Activated gamma-delta T cell treated with Interleukin-2 at 50 U/mL for 16 hours (primary cell): ENCODE data around the gene NIN.

Experiments used
- DNase-seq: peaks from one replicate; pipeline ENCODE4 v3.0.0-alpha.2; 2020

Gene NIN

DNA sequence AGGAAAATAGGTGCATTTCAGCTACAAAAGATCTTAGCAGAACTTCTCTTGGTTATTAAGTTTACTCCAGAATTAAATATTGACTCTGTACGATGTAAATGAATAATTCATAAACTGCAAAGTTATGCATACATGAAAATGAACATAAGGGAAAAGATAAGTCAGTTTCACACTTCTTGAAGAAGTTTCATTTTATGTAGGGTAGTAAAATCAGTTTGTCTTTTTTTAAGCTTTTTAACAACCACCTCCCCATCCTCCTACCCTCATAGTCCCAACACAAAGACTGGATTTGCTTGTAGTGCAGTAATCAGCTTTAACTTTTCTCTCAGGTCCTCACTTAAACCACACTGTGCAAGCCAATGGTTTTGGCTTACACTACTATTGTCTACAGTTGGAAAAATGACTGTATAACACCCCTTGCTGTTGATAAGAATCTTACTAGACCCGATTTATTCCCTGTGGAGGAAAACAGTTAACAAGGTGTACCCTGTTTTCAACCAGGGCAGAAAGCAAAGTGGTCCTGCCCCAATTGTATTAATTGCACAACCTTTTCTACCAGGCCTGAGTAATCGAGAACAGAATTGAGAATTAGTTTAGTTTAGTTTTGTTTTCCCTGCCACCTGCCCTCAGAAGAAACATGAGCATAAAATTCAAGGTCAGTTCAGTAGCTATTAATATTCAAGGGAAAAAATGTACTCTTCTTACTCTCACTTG lies 44.1 kb downstream of the NIN start:
- DNase-seq = no peak

DNA sequence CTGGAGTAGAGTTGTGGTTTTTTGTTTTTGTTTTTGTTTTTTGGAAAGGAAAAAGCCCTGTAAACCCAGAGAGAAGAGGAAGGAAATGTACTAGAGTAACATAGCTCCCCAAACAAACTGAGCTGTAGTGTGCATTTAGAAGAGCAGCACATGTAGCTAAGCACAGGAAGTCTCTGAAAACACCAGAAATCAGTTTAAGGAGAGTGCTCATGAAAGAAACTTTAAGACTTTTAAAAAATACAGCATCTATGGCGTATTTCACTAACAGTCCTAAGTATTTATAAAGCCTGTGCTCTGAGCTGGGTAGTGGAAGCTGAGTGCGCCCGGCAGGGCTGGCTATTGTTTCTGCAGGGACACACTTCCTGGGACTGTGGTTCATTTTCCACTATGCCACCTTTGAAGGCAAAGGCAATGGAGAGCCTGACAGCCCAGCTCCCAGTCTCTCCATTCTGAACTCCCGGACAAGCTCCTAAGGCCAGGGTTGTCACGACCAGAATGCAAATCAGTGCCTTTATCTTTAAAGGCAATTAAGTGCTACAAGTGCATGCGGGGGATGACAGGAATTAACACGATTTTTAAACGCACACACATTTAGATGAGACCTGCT lies 45.4 kb downstream of the NIN start:
- DNase-seq = no peak

DNA sequence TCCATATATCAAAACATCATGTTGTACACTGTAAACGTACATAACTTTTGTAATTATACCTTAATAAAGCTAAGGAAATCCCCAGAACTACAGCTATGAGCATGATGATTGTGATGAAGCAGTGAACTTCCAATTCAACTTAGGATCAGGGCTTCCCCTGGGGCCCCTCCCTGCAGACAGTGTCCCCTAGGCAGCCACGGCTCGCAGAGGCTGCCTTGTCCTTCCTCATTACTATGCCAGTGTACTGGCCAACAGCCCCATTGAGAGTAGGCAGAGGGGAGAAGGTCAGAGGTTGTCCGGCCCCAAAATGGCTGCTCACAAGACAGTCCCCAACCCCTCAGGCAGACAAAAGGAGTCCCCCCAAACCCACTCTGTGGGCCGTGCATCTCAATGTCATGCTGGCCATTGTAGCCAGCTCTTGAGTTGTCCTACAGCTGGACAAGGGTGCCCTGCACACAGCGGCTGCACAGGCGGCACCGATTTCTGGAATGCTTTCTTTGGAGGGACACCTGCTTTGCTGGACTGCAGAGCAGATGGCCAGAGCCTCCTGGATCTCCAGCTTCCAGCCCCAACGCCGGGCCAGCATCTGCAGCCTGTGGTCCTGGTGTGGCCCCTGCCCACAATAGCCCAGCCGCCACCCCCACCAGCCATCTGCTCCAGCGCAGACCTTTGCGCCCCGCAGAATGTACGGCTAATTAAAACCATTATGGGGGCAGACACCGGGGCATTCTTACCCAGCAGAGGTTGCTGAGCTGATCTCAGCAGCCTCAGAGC lies 46.1 kb downstream of the NIN start:
- DNase-seq = no peak

DNA sequence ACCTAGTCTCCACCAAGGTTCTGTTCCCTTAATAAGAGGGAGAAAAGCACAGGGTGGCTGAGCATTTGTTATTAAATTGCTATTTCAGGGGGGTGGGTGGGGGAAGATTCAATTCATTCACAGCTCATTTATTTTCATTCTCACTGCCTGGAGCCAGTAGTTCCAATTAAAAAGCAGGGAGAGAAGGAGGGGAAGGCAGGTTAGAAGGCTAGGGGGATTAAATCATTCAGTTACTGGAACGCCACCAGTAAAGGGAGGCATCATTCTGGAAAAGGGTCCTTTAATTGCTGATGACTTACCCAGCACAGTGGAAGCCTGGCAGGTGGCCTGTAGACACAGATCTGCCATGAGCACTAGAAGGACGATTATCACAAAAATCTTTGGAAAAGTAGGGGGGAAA lies 47.4 kb downstream of the NIN start:
- DNase-seq = no peak

DNA sequence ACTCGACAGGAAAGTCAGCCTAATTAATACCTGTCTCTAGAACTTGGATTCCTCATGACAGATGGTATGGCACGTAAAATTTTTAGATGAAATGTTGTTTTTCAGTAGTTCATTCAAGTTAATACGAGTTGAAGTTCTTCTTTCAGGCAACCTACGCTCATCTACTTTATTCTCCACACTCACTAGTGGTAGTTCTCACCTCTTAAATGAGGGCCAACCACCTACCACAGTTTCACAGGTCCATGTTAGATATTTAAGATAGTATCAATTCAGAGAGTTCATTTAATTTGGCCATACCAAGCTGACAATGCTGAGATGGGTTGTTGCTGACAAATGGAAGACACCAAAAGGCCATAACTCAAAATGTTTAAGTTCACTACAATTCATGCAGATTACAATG lies 50.6 kb downstream of the NIN start:
- no peak for DNase-seq

DNA sequence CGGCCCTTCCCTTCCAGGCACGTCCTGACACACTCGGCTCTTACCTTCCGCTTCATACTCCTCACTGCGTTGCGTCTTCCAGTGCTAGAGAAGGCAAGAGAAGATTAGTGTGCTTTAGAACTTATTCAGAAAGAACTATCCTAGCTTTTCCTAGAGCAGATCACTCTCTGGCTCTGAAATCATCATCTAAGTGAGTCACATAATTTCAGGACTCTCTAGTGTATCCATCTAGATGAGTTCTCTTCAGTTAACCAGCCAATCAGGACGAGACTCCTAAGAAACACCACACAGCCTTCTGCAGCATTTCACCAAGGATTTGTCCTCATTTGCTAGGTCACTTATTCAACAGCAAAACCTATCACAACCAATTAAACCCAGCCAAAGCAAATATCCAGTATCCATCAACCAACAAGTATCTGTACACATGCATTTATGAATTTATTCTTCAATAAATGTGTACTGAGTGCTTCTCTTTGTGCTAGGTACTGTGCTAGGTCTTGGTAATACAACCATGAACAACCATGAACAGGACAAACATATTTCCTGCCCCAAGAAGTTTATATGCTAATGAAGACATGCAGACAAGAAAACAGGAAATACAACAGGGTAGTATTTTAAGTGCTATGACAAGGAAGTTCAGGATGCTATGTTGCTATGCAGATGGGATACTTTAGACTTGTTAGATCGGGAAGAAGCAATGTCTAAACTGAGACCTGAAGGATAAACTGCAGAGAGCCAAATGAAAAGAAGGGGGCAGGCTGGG lies 52.1 kb downstream of the NIN start:
- no peak for DNase-seq

DNA sequence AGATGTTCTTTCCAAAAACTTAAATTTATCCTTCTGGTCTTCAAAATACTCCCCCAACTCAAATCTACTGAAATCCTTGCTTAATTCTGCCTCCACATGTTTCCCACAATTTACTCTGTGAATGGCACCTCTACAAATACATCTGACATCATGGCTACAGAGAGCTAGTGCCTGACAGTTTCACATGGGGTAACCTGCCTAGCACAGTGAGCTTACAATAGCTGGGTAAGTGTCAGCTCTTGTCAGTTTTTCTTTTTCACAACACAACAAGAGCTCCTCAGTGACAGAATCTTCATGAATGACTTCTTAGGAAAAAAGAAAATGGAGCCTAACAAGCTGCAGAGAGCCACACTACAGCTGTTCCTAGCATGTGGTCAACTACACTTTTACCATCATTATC lies 54.4 kb downstream of the NIN start:
- DNase-seq = no peak

DNA sequence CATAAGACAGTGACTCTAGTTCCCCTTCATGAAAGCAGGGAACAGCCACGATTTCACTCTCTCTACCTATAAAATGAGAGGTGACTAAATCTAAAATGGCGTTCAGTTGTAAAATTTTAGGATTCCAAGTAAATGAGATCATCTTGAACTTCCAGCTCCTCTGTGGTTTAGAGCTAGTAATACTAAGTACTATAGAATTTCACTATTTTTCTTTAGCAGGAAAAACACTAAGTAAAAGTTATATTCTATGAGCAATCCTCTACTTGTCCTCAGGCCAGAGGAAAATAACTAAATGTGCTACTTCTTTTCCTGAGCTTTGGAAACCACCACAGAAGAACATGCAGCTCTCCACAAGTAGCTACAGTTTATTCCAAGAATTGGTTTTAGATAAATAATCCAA lies 55.6 kb downstream of the NIN start:
- no peak for DNase-seq

DNA sequence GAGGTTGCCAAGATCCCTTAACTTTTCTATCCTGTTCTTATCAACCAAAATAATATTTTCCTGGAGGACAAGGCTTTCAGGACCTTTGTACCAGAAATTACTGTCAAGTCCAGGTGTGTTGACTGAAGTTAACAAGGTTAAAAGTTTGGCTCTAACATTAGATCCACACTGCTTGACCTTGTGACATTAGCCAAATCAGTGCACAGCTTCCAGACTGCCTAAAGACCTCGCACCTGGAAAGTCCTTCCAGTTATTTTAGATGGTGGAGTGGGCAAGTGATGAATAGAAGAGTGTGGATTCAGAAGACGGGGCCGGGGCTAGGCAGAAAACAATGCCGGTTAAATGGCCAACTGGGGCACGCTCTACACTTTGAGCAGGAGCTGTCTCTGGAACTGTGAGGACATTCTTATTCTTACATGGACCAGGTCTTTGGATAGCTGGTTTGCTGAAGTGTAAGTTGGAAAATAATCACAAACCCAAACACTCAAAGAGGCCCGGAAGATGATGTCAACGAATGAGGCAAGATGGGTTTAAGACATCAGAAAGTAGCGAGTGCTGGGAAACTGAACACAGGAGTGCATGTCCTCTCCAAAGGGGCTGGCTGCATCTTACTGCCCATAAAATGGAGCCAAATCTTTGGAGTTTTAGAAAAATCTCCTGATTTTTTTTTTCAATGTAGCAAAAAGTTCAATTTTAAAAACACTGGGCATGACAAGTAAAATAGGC lies 56.3 kb downstream of the NIN start:
- no peak for DNase-seq

DNA sequence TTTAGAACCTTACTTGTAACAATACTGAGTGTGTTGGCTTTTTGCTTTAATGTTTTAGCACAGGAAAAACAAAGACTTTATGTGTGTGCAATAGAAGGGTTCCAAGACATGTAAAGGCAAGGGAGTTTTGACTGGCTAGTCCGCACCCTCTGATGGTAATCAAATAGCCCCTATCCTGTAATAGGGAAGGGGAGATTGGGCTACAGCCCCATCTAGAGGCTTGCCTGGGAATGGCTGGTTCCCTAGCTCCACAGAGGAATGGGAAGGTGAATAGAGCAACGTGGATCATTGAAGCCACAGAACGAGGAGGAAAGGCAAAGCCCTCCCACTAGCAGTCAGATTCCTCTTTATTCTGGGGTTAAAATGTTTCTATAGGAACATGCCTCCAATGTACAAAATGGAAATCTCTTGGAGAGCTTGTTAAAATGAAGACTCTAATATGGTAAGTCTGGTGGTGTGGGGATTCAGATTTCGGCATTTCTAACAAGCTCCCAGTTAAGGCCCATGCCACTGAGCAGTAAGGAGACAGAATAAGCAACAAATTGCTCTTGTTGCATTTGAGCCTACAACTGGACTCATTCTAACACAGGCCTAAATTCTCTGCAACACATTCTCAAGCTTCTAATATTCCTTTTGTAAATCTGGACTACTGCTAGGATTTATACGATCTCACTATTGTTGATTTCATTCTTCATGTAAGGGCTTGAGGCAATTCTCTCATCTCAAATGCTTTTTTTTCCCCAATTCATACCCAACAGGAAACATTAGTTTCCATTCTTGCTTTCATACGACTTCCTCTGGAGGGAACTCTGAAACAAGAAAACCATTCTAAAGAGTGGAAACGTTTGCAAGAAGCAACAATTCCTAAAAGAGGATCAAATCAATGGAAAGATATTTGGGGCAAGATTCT lies 57.1 kb downstream of the NIN start:
- DNase-seq = no peak

DNA sequence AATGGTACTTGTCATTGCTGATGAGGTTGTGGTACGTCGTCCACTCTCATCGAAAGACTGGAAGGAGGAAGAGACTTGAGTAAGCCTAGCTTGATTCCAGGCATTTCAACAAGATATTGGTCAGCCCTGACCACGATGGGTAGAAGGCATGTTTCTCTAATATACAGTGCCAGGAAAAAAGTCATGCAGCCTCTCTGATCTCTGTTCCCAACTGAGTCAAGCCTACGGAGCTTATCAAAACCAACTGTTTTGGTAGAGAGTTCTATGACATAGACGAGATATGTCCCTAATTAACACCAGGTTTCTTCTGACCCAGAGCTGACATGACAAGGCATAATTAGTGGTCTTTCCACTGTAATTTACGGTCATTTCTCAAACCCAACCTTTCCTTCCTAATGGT lies 58.5 kb downstream of the NIN start:
- DNase-seq = no peak

DNA sequence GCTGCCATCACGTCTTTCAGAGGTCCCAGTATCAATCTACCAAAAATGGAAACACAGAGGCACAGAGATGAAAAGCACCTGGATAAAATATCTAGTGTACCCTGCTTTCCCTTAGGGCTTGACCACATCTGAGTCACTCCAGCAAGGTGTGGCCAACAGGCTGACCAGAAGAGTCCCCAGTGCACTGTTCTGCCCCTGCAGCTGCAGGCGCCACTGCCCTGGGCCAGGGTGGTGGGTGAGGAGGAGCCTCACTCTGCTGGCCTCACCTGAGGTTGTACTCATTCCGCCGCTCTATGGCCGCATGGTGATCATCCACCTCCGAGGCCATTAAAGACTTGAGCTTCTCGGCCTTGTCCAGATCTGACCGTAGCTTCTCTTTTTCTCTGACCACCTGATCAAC lies 60.4 kb downstream of the NIN start:
- no peak for DNase-seq

DNA sequence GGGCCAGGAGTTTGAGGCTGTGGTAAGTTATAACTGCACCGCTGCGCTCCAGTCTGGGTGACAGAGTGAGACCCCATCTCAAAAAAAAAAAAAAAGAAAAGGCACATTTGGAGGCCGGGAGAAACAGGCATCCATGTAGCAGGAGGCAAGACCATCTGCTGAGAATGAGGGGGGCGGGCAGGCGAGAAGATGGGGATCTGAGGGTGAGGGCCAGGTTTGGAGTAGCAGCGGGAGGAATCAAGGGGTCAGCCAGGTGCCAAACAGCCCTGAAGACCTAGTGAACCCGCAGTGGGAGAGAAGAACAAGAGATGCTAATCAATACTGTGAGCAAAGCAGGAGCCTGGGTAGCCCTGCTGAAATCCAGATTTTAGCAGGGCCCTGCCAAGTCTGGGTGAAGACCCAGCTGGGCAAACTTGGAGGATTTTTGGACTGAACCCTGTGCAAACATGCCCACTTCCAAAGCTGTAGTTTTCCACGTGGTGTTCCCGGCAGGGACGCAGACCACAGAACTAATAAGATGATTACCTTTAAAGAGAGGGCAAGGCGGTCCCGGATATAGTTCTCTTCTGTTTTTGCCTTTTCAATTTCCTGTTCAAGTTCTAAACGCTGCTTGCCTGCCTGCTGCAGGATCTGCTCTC lies 61.0 kb downstream of the NIN start:
- no peak for DNase-seq

DNA sequence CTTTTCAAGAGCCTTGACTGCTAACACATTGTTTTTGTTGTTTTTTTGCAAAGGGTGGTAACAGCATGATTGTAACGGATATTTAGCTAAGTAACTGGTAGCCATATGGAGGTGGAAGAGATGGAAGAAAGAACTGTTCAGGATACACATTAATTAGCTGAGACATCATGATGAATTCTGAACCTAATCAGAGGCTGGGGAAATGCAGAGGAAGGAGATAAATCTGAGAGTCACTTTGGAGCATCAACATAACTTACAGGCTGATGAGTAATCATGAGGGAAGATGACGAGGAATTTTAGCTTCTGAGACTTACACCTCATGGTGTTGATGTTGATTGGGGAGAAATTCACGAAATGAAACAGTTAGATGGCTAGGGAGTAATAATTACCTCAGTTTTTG lies 62.3 kb downstream of the NIN start:
- no peak for DNase-seq

DNA sequence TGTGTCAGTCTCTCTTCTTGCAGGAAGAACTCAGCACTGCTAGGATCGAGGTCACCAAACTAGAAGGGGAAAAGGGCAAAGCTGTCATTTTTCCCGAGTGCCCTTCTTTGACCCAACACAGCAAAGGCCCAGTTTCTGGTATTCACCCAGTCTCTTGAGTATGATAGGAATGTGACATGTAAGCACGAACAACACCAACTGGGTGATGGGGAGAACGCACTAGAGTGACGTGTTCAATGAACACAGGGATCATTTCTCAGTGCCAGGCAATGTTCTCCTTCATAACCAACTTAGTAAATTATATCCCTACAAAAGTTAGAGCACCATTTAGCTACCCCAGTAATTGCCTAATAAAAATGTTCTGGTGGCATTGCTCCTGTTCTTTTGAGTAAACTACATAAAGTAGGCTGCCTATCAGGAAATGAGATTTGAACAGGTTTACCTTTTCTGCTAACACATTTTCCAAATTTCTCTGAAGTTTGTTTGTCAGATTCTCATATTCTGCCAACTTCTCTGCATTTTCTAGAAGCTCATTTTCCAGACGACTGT lies 64.5 kb downstream of the NIN start:
- DNase-seq = no peak

DNA sequence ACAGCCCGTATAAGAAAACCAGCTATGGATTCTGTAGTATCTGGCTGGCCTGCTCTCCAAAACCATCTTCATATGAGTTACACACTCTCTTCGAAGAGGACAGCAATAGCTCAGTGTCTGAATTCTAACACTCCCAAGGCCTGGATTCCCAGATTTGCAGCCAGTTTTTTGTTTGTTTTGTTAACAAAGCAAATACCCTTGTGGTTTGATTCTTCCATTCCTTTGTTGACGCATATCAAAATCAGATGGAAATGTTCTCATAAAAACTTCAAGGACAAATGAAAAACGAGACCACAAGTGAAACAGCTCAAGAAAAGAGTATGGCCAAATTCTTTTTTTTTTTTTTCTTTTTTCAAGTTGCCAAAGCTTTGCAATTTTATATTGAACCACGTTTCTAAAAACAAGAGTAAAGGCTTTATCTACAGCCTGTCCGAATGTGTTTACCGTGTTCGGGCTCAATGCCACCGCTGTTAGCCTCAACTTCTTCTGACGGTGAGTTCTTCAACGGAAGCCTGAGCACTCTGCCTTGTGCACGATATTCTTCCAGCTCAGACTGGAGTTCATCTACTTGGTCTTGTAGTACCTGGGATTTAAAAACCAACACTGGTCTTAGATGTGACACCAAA lies 67.5 kb downstream of the NIN start:
- DNase-seq = no peak

DNA sequence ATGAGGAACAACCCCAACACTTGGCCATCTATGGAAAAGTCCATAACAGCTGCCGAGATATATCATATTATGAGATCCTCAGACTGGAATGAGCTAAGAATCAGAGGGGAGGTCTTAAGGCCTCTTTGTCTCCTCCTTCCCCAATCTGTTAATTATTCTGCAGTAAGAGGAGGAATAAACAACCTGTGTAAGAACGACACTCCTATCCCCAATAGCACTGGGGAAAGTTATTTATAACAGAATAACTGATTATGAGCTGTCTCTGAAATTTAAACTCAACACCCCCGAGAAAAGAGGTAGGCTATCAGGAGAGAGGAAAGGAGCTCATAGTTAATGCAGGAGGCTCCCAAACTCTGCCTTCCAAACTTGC lies 68.0 kb downstream of the NIN start:
- DNase-seq = no peak

DNA sequence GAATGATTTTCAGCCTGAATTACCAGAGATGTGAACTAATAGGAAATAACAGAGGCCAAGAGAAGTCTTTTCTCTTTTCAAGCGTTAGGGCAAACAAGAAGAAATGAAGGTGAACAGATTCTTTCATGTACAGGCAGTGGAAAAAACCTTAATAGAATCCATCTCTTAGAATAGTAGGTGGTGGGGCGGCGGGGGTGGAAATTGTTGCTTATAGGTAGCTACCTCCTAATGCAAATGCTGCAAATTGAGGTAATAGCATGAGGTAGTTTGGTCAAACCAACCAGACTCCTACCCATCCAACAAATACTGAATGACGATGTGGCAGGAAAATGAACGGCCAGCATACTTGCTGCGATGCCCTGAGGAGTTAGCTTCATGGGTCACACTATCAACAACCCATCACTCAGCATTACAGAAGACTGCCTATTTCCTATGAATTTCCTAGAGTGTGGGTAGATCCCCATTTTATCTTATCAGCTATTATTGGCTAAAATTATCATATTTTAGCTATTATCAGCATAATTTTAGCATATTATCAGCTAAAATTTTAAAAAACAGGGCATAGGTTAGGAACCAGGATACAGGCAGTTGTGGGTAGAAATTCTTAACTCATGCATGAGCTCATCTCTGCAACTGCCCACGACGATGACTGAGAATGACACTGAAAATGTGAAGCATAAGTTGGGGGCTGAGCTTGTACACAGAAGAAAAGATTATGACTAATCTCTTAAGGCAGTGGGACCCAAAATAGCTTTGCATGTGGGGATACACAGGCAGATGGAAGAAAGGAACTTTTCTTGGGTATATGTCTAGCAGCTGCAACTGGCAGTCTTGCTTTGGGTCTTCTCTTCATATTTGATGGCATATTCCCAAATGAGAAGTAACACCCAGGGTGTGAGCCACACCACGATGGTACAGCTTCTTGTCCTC lies 68.7 kb downstream of the NIN start:
- DNase-seq = no peak

DNA sequence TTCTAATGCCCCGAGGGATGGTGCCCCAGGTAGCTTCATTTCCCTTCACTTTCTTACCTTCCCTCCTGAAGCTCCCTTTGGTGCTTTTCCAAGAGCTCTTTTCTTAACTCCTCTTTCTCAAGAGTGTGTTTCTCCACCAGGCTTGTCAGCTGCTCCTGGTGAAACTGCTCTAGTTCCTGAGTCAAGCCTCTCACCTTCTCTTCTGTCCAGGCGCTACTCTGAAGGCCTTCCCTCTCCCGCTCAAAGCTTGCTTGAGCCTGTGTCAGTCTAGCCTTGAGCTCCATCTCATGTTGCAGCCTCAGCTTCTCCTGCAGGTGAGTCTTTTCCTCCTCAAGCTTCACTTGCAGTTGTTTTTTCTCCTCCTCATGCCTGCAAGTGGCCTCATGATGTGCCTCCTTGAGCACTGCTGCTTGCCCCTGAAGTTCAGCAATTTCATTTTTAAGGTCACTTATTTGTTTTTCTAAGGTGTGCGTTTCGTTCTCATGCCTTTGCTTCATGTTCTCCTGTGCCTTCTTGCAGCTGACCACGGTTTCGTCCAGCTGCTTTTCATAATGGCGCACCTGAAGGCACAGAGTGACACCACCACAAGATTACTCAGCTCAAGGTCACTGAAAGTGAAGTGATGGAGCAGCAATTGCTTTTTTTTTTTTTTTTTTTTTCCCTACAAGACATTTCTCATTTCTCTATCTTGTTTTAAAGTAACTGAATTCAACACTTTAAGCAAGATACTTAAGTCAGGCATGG lies 71.0 kb downstream of the NIN start:
- DNase-seq = no peak
